GM19455 (cell line): ENCODE measurements around the gene SDK2.
A peak's percentile ranks its signal among the peaks of the same experiment; 100 is the strongest.

ENCODE experiments used
- ATAC-seq: cut with Tn5 transposase; IDR thresholded peaks from one replicate; pipeline ENCODE4 v1.9.1; 2021; ENCODE audit not compliant: unreplicated experiment

SDK2 gene

DNA sequence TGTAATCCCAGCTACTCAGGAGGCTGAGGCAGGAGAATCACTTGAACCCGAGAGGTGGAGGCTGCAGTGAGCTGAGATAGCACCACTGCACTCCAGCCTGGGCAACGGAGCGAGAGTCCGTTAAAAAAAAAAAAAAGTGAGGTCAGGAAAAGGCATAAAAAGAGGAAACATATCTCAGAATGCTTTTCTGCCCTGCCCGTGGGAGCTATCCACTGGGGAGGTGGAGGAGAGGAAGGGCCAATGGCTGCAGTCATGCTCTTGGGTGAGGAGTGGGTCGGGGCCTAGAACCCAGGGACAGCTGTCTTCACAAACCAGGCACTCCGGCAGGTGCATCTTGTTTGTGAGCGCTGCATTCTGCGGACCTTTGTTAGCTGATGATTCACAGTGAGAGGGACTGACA is 272.4 kb downstream of the SDK2 start:
- ATAC-seq: no peak

GRCh38 chr17:73371285-73371684 is 273.0 kb downstream of the SDK2 start:
- no peak for ATAC-seq

DNA sequence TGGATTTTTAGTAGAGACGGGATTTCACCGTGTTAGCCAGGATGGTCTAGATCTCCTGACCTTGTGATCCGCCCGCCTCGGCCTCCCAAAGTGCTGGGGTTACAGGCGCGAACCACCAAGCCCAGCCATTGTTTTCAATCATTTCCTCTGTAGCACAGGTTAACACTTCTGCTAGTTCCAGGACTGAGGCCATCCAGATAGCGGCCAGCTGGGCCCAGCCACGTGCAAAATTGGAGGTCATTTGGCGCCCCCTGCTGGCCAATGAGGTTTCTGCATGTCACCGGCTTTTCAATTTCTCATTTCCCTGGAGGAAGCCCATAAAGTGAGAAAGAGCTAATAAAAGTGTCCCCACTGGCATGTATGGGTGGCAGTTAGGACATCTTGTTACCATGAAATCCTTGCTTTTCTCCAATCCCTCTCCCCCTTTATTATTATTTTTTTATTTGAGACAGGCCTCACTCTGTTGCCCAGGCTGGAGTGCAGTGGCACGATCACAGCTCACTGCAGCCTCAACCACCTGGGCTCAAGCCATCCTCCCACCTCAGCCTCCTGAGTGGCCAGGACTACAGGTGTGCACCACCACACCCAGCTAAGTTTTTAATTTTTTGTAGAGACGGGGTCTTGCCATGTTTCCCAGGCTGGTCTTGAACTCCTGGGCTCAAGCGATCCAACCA is 274.3 kb downstream of the SDK2 start:
- peak; percentile 69 for ATAC-seq

GRCh38 chr17:73369111-73369521 is 275.1 kb downstream of the SDK2 start:
- ATAC-seq: no peak

GRCh38 chr17:73368085-73368631 is 276.1 kb downstream of the SDK2 start:
- ATAC-seq: no peak

DNA sequence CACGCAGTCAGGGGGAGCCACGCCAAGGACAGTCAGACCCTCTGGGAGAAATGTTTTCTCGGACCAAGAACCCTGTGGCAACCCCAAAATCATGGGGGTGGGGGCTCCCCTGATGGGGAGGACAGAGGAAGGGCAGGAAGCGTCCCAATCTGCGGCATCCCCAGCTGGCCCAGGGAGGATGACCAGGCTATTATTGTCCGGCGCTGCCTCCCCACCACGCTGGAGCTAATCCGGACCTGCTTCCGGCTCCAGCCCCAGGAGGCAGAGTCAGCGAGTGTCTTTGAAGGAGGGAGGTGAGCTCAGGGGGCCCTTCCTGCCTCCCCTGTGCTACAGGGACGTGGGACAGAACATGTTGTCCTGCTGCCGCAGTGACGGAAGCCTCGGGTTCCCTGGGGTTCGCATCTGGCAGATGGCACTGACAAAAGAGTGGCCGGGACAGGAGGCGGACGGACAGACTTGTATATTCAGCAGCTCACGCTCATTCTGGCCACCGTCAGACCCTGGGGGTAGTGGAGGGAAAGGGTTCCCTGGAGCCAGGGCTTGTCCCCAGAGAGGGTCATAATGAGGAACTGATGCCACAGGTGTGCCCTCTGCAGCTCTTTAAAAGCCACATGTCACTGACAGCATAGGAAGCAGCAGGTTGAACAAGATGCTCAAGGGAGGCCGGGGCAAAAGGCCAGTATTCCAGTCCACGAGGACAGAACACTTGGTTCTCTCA is 278.2 kb downstream of the SDK2 start:
- no peak for ATAC-seq

DNA sequence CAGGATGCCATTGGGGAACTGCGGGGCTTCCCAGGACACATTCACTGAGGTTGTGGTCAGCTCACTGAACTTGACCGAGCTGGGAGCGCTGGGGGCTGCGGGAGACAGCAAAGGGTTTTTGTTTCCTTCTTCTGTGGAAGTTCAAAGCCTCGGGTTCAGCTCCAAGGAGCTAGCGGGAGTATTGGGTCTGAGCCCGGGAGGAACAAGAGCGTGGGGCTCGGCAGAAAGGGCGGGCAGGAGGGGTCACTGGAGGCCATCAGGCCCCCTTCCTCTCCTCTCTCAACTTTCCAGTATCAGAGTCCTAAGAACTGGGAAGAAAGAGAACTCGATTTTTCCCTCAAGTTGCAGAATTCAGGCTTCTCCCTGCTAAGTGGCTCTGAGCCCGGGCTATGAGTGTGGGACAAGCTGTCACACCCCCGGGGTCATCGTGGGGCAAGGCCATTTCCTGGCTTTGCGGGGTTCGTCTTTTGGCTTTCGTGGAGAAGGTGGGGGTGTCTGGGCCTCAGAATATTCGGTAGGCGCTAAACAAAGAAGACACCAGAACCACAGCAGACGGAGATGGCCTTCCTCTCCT is 278.9 kb downstream of the SDK2 start:
- ATAC-seq: no peak

DNA sequence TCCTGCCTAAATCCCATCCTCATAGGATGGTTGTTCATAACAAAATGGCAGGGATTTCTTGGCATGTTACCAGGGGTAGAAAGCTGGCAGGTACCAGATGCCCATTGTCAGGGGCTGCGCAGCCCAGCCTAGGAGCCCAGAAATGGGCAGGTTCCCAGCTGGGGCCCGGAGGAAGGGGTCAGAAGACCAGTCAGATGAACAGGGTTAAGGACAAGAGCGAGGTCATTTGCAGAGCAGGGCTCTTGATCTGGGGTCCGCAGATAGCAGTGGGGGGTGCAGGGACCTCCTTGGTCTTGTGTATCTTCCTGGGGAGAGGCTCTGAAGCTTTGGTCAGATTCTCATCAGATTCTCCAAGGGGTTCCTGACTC is 280.1 kb downstream of the SDK2 start:
- ATAC-seq: no peak

DNA sequence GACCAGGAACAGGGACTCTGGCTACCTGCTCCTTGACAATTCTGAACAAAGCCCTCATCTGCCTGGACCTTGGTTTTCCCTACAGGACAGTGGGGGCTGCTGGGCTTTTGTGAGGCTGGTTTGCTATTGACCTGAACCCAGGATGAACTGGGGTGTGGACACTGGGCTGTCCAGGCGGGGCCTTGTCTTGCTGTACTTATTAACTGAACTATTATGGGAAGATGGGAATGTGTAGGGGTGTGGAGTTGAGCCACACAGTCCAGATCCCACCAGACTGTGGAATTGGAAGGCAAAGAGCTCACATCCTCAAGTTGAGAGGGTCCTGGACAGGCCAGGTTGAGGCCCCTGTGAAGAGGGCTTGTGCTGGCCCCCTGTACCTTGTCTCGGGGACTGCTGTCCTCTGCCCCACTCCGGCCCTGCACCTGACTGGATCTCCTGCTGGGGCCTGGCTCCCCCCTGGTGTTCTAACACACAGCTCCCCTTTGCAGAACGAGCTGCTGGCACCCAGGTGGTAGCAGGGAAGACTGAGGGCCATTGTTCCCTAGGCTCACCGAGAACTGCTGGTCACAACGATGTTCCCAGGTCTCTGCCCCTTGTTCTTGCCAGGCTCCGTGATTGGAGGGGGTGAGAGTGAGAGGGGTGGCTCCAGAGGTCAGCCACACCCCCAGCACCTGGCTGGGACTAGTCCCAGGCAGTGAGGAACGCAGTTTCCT is 280.6 kb downstream of the SDK2 start:
- no peak for ATAC-seq

DNA sequence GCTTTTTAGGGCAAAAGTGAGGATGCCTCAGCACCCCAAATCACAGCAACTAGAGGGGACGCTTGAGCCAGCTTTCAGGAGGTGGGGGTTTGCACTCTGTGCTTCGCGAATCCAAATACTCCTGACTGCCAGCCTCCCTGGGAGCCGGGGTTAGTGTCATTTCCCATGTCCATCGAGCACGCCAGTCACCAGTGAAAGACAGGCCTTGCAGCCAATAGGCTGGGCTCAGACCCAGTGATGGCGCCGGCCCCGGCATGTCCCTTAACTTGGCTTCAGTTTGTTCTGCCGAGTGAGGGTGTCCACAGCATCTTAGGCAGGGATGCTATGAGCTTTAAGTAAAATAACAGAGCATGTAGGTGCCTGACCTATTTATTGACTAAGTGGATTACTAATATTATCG is 281.5 kb downstream of the SDK2 start:
- no peak for ATAC-seq

DNA sequence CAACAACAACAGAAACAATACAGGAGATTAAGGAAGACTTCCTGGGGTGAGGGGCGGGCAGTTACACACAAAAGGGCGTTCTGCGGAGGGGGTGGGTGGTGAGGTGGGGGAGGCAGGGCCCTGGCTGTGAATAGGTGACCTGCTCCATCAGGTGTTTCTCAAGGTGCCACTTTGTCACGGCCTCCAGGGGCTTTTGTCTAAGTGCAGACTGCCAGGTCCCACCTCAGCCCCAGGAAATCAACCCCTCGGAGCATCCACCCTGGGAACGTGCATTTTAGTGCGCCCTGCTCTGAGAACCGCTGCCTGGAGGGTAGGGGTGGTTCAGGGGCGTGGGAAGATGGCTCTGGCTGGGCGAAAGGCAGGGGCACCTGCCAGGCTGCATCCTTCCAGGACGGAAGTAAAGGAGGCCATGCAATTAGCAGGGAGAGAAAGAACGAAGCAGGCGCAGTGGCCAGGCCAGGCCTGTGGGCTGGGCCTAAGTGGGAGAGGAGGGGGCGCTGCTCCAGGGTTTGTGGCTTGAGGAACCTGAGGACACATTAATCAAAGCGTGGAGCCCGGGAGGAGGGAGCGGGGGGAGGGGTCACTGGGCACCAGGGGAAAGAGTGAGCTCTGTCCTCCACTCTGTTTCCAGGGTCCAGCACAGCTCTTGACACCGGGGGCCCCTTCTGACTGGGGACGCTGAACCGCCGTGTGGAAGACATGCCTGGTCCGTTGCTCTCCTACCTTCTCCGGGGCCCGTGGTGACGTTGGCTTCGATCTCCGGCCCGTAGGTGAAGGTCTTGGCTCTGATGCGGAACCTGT is 283.1 kb downstream of the SDK2 start:
- no peak for ATAC-seq

DNA sequence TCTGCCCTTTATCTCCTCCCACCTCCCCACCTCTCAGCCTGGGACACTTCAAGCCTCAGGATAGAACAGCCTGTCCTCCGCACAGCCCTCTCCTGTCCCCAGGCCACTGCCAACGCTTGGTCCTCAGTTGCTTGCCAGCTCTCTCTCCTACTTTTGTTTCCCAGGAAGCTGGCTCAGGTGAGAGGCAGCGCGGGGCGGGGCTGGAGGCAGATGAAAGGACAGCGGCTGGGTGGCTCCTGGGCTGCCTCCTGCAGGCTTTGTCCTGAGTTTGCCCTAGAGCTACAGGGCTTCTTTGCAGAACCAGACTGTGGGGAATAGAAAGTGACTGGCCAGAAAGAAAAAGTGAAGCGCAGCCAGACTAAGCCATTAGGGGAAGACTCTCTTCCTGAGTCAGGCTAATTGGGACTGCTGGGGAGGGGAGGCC is 284.2 kb downstream of the SDK2 start:
- no peak for ATAC-seq

- no peak for ATAC-seq
Measured at GRCh38 chr17:73359352-73359751, 284.9 kb downstream of the SDK2 start.

GRCh38 chr17:73358668-73359067 is 285.6 kb downstream of the SDK2 start:
- ATAC-seq: no peak

DNA sequence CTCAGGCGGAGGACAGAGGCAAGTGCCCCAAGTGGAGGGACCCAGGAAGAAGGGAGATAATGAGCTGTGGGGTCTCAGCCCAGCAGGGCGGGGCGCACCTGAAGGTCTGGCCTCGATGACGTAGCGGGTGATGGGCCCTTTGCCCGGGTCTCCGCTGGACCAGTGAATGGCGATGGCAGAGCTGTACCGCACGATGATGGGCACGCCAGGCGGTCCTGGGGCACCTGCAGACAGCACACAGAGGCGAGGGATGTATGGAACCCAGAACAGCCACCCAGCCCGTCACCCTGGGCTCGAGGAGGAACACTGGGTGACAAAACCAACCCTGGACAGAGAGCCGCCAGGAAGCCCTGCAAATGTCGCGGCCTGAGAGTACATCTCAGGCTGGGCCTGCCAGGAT is 286.3 kb downstream of the SDK2 start:
- ATAC-seq: no peak

DNA sequence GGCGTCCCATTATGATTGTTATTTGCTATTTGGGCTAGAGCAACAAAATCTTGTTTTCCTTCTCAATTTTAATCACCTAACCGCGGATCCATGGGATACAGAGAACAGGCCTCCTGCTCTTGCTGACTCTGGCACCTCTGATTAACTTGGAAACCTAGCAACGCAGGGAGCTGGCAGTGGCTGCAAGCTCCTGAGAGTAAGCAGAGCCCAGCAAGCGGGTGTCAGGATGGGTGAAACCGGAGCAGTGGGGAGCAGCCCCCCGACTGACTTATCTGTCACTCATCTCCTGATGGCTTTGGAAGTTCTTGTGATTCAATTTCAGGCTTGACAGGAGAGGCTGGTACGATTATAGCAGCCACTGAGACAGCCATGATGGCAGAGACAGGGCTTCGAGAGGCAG is 286.9 kb downstream of the SDK2 start:
- ATAC-seq: no peak

GRCh38 chr17:73356561-73357170 is 287.6 kb downstream of the SDK2 start:
- ATAC-seq: no peak

GRCh38 chr17:73354423-73355284 is 289.6 kb downstream of the SDK2 start:
- ATAC-seq: no peak

DNA sequence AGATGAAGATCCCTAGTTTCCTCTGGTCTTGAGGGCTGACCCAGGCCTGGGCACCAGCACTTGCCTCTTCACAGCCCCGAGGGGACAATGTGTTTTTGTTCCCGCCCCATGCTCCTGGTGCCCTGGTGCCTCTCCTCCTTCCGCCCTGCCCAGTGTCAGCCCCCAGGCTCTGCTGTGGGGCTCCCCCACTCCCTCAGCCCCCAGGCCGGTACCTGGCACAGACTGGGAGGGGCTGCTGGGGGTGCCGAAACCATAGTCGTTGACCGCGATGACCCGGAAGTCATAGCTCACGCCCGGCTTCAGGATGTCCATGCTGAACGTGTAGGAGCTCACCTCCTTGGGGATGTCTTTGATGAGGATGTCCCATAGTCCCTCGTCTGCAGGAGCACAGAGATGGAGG is 292.0 kb downstream of the SDK2 start:
- no peak for ATAC-seq
